HG03432 (cell line): ENCODE measurements around the gene KCNK16.
"Not testable (repeated sequence)": the region's sequence is repeated elsewhere in the genome, so short reads cannot be mapped to it uniquely, and the experiment has no call there.

Experiments used
- ATAC-seq: cut with Tn5 transposase; IDR thresholded peaks from one replicate; pipeline ENCODE4 v1.9.1; 2021; ENCODE audit warnings: mild to moderate bottlenecking, moderate library complexity; ENCODE audit not compliant: unreplicated experiment

Gene KCNK16

DNA sequence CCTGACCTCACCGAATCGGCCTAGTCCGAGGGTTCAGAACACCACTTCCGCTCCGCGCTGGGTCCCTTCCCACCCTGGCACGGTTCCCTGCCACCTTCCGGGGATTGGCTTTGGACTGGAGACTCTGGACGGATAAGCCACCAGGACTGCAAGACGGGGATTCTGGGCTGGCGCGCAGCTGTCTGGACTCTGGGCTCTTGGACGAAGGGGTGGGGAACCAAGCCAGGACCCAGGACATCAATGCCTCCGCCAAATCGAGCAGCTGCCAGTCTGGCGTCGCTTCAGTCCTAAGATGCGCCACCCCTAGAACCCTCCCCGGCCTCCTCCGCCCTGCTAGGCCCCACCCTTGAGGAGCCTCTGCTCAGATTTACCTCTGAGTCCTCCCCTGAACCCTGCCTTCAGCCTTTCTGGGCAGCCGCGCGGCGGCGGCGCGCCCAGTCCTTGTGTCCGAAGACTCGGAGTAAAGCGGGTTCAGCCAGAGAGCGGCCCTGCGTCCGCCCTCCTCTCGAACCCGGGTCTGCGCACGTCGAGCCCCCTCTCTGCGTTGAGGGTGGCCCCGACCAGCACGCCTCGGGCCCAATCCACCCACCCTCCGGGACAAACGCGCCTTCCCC is 9.5 kb downstream of the KCNK16 start:
- no peak for ATAC-seq

DNA sequence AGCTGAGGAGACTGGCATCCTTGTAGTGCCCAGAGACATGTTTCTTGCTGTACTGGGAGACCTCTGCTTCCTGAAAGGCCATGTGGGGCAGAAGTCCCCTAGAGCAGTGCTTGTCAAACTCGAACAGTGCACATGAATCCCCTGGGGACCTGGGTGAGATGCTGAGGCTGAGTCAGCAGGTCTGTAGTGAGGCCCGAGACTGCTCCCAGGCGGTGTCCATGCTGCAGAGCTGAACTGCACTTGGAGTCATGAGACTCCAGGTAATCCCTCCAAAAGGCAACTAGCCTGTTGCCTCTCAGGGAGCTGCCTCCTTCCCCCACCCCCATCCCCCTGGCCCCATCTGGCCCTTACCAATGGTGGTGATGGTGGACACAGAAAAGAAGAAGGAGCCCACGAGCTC is 12.0 kb downstream of the KCNK16 start:
- no peak for ATAC-seq

DNA sequence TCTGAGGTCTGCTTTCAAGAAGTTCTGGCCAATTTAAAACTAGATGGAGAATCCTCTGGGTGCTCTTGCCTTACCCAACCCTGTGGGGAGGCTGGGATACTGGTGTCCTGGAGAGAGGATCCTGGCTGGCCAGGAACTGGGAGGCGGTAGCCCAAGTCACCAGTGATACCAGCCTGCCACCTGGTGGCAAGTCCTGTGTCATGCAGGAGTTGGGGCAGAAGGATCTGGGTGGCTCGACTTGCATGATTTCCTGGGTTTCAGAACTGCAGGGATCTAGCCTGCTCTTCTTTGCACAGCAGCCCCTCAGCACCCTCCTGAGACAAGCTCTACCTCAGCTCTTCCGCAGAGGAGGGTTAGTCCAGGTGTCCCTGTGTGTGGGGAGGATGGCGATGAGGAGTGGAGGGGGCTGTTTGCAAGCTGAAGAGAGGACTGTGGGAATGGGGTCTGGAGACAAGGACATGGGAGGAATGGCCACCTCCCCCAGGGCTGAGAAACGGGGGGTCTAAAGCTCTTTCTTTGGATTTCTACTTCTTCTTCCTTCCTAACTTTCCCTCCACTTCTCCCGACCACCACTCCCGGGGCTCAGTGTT is 12.5 kb downstream of the KCNK16 start:
- no peak for ATAC-seq

DNA sequence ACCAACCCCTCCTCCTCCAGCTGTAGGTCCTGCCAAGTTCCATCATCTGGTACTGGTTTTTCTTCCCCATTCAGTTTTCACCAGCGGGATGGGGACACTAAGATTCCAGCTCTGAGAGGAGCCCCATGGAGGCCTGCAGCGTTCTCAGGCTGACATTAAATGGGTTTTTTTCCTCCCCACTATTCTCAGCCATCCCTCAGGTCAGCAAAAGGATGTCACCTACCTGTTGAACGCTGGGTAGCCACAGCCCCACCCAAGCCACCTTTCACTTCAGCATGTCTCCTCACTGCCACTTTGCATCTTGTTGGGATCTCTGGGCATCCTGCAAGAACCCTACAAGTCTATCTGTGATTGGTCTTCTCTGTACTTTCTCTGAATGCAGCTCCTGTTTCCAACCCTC is 15.0 kb downstream of the KCNK16 start:
- no peak for ATAC-seq

DNA sequence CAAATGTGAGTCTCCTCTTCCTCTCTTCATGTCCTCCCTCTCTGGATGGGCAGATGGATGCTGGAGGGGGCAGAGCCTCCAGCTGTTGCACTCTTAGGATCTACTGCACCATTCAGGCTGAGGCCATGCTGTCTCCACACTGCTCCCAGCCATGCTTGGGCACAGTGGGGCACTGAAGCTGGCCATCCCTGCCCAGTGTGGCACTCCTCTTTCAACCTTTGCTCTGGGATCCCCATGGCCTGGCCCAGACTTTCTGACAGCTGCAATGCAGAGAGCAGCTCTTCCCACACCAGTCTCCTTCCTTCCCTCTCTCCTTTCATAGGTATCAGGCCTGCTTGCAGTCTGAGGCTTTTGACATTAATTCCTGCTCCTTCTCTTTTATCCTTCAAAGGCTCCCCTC is 17.6 kb downstream of the KCNK16 start:
- no peak for ATAC-seq

DNA sequence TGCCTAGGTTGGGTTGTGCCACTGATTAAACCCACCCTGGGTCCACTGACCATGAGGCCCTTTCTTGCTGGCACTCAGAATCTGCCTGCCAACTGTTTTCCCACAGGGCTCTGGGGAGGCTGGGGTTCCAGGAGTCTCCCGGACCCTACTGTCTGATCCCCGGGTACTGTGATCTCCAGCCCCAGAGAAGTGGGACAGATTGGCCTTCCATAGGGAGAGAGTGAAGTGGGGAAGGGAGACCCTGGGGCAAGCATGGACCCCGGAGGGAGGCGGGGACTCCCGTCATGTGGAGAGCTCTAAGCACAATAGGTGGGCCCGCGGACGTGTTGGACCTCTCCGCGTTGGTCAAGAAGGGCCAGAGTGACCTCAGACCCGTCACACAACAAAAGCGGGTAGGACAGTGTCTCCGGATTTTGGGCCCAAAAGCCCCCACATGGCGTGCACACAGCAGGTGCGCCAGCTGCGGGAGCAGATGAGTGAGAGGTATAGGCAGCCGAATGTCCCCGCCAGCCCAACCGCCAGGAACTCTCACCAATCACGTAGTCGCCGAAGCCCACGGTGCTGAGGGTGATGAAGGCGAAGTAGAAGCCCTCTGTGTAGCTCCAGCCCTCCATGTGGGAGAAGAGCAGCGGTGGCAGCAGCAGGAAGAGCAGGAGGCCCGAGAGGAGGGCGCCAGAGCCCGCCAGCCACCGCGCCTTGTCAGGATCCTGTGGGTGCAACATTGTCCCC is 18.9 kb downstream of the KCNK16 start:
- no peak for ATAC-seq

DNA sequence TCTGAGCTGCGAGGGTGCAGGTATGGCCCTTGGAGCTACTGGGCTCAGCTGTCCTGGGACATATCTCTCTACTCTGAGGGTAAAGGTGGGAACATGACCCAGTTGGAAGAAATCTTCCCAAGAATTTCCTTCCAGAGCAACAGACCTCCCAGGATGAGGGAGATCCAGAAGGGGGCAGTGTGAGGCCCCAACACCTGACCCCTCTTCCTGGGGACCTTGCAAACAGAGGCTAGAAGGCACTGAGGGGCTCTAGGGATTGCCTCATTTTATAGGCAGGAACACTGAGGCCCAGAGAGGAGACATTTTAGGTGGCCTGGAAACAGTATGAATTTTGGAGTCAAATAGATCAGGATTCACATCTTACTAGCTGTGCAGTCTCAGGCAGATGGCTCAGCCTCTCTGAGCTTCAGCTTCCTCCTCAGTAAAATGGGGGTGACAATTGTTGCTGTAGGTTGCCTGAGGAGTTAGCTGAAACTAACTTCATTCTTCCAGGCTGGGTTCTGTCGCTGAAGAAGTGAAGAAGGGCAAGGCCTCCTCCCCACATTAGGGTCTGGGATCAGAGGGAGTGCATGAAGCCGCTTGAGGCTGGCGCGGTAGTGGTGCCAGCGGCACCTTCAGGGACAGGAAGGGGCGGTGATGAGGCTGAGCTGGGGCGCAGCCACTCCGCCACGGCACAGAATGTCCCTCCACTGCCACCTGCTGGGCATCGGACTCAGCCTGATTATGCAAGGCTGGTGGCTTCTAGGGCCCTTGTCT is 19.7 kb downstream of the KCNK16 start:
- peak; percentile 84 for ATAC-seq

DNA sequence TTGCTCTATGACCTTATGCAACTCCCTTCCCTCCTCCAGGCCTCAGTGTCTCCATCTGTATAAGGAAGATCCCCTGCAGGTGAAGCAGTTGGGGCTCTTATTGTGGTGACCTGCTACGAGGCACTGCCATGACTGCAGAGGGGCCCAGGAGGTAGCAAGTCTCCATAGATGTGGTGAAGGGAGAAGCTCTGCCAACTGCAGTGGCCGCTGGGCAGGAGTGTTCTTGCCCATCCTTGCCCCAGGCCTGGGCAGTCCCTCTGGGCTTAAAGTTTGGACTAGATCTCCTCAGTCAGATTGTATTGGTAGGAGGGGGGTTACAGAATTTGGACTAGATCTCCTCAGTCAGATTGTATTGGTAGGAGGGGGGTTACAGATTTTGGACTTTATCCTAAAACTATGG is 20.5 kb downstream of the KCNK16 start:
- no peak for ATAC-seq

DNA sequence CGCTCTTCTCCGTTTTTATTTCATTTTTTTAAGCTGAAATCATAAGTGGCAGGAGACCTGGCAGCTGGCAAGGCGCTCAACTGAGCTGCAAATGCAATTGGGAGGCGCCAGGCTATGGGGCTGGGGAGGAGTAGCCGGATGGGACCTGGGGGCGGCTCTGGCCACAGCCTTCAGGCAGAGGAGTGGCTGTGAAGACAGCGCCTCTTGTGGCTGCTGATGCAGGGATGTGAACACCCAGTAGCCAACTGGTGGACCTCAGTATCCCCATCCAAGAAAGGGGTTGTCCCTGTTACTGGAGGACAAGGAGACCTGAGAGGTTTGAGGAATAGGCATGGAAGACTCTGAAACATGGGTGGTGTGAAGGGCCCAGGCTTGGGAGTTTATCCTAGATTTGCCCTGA is 20.9 kb downstream of the KCNK16 start:
- no peak for ATAC-seq

DNA sequence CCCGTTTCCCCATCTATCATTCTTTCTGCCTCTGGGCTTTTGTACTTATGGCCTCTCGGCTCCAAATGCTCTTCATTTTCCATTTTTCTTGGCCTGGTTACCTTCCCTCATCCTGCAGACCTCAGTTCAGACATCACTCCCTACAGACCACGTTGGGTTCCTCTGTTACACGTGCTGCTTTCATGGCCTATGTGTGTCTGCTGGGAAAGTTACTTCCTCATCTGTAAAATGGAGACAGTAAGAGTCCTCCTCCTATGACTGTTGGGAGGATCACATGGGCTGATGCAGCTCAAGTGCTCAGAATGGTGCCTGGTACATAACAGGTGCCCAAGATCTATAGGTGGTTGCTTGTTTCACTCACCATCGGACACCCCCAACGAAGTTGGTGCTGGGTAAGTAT is 21.8 kb downstream of the KCNK16 start:
- ATAC-seq: no peak

DNA sequence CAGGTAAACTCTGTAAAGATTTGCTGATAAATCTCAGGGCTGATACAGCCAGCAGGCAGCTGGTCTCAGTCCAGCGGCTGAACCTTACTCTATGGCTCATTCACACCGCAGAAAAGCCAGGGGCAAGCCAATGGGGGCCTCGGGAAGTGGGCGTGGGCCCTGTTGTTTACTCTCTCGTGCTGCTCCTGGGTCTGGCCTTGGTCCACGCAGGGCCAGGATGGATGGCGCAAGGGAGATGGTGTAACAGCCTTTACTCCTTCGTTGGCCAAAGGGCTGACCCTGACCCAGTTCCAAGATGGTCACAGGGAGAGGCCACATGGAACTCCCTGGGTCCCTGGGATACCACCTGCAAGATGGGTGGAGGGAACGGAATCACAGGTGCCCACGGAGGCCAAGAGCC is 24.4 kb downstream of the KCNK16 start:
- no peak for ATAC-seq

DNA sequence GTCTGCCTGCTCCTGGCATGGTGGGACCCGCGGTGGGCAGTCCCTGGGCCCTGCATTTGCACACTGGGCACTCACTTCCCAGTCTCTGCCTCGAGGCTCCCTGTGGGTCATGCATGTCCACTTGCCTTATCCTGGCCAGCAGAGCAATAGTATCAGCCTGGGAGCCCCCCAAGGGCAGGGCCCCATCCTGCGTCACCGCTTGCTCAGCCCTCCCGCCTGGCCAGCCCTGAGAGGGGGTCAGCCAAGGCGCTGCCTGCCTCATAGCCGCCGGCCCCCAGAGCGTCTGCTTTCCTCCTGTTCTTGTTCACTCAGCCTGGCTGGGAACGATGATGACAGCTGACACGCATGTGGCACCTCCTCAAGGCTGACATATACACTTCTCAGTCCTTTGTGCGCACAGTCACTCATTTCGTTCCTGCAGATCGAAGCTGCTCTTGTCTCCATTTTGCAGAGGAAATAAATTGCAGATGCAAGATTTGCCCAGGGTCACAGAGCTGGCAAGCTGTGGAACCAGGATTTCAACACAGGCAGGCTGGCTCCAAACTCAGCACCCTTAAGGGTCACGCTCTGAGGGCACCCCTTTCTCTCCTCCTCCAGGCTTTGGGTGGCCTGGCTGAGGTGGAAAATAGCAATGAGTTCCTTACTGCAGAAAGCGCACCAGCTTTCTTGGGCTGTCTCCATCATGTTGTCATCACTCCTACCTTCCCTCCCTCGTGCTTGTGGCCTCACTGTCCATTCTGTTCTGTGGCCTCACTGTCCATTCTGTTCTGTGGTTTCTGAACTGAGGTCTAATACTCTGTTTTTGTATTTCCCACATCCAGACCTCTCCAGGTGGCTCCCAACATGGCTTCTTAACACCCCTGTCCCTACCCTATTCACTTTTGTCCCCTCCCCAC is 25.5 kb downstream of the KCNK16 start:
- no peak for ATAC-seq

DNA sequence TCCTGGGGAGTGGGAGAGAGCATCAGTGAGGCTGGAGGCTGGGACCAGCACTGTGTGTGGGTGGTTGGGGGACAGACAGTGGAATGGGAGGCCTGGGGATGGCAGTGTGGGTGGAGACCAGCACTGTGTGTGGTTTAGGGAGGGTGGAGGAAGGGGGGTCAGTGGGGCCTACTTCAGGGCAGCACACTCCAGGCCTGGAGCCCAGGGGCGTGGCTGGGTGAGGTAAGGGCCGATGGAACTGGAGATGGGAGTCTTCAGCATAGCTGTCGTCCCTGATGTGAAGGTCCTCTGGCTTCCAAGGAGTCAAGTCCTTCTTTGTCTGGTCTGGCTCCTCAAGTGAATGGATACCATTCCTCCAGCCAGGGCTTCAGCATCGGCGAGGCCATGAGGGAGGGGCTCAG is 26.9 kb downstream of the KCNK16 start:
- ATAC-seq: no peak

DNA sequence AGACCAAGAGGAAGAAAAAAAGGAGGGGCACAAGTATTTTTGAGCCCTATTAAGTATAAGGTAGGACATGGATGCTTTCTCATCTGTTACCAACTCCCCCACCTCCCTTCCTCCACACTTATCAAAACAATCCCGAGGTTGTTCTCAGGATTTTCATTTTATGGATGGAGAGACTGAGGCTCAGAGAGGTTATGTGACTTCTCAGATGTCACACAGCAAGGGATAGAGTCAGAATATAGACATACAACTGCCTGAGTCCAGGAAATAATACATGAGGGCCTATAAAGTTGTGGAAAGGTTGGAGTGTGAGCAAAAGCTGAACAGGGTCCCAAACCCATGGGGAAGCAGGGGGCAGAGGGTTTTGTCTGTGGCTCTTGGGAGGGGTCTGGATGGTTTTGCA is 27.6 kb downstream of the KCNK16 start:
- no peak for ATAC-seq

DNA sequence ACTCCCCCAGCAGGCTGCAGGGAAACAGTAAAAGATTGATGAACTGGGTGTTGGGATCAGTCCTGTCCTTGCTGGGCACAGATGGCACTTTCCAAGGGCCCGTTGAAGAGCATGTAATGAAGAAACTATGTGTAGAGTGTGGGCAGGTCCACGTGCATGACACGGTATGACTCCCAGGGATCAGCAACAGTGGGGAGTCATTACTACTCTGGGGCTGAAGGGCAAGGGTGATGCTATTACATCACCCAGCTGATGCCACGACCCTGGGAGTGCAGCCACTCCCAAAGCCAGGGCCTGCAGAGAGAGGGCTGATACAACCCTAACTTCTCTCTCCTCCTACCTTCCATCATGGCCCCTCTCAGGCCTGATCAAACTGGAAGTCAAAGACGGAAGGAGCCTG is 28.4 kb downstream of the KCNK16 start:
- ATAC-seq: no peak

DNA sequence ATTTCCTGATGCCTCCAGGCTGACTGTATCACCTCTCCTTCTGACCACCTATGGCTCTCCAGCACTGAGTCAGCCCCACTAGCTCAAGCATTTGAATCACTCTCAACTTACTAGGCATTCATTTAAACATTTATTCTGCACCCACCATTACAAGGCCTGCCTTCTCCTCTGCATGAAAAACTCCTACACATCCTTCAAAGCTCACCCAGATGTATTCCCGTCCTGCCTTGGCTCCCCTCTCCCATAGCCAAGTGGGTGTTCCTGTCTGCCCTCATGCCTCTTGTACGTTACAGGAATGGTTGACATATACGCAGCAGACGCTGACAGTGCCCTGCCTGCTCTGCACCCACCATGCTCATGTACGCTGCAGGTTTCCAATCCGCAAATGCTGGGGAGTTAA is 29.9 kb downstream of the KCNK16 start:
- ATAC-seq: no peak

DNA sequence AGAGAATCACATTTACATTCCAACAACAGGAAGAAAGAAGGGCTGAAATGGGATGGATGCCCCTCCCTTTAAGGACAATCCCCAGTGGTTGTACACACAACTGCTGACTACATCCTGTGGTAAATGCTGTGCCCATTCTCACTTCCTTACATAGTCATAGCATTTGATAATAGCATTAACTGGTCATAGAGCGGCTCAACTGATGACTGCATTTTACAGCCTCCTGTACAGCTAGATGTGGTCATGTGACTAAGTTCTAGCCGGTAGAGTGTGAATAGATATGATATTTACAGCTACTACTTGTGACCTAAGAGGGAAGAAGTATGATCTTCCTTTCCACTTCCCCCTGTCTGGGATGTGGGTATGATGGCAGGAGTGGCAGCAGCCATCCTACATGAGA is 33.0 kb downstream of the KCNK16 start:
- no peak for ATAC-seq

DNA sequence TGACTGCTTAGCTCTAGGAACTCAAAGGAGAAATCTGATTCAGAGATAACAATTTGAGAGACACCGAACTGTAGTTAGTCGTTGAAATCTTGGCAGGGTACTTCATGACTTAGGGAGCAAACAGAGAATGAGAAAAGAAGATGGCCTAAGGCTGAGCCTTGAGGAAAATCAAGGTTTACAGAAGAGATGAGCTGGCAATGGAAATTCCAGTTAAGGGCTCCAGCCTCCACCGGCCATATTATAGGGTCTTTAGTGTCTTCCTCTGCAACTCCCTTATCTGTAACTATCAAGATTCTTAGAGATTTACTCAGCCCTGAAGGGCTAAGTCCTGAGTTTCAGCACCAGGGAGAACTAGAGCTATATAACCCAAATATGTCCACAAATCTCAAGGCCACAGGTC is 34.9 kb downstream of the KCNK16 start:
- no peak for ATAC-seq

DNA sequence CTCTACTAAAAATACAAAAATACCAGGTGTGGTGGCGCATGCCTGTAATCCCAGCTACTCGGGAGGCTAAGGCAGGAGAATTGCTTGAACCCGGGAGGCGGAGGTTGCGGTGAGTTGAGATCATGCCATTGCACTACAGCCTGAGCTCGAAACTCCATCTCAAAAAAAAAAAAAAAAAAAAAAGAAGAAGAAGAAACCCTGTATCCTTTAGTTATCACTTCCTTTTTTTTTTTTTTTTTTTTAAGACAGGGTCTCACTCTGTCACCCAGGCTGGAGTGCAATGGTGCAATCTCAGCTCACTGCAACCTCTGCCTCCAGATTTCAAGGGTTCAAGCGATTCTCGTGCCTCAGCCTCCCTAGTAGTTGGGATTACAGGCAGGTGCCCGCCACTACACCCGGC is 35.9 kb downstream of the KCNK16 start:
- ATAC-seq: not testable (repeated sequence)

DNA sequence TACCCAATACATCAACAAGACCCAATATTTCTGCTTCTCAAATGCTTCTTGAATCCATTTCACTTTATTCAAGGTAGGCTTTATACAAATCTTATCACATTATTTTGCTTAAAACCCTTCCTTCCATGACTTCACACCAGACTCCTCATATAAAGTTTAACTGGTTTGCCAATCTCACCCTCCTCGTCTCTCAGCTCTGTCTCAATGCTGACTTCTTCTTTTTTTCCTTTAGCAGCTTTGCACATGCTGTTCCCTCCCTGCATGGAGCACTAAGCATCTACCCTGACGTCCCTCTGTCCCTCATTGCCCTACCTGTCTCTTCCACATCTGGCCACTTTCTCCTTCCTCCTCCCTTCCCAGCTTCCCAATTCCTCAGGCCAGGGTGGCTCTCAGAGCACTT is 39.7 kb downstream of the KCNK16 start:
- no peak for ATAC-seq
